ENCODE data around the gene UBE2O.

UBE2O gene

DNA sequence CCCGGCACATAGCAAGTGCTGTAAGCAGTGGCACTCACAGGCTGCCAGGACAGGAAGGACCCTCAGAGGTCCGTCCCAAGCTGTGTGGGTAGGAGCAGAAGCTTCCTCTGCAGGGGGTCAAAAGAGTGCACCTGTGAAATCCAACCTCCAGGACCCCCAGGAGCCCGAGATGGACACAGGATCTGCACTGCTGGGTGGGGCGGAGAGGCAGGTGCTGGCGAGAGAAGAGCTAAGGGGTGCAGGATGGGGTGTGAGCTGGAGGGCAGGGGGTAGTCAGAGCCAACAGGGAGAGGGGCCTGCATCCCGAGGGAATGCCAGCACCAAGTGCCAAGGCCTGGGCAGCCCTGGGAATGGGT, 13.8 kb upstream of the UBE2O start:
- no peak for DNase-seq (ENCODE audit: low read depth)

DNA sequence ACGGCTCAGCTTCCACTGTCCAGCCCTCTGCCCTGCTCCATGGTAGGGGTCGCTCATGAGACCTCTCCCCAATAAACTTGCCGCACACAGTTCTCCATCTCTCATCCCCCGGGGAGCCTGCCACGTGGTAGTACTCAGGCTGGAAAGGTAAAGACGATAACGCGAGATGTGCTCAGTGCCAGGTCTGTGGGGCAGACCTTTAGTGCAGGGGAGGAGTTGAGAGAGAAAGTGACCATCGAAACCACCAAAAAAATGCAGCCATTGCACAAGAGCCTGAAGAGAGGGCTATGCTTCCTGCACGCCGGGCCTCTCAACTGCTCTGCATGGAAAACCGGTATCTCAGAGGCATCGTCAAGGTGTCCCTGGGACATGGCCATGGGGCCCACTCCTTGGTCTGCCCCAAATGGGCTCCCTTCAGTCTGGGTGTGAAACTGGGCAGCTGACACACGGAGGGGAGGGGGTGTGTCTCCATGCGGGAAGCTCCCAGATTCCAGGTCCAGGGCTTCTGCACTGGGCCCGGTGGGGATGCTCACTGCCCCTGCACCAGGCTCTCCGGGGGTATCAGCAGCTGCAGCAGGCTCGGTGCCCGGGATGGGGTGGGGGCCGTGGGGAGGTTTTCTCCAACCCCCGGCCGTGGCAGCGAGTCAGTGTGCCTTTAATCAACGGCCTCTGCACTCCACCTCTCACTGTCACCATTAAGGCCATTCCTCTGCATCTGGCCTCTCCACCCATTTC, 9.8 kb upstream of the UBE2O start:
- no peak for DNase-seq (ENCODE audit: low read depth)

DNA sequence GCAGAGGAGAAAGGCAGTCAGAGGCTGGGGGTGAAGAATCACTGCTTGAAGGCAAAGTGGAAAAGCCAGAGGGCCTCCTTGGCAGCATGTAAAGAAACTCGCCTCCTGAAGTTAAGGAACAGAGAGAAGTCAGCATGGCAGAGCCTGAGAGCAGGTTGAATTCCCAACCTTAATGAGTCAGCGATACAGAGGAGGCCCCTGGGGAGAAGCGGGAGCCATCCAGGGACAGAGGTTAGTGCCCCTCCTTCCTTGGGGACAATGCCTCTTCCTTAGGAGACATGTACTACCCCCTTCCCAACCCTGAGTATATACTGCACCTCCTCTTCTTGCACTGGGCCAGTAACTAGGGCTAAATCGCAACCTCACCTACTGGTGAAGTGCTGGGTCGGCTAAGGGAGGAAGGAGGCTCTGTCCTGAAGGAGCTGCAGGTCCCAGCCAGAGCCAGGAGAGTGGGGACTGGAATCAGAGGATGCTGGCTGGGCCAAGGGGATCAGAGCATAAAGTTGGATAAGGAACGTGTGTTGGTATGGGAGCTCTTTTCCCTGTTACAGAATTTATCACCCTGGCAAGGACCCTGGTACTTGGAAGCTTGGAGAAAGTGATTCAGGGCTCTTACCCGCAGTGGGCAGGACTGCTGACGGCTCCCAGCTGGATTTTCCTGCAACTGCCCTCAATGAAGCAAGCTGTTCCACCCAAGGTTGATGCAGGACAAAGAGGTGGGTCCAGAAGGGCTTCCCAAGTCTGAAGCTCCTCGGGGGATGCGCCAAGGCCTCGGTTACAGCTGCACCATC, 9.0 kb upstream of the UBE2O start:
- DNase-seq (ENCODE audit: low read depth): no peak

DNA sequence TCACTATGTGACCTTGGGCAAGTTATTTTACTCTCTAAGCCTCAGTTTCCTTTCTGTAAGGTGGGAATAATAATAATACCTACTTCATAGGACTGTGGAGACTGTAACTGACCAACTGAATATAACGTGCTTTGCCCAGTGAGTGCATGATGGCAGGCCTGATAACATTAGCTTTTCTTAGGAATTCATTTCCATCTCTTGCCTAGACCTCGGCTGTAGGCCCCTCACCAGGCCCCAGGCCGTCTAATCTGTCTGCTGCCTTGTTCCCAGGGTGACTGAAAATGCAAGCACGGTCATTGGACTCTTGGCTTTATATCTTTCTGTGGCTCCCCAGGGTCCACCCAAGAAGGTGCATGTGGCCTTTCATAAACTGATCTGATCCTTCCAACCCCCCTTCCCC, 6.7 kb upstream of the UBE2O start:
- DNase-seq (ENCODE audit: low read depth): no peak

DNA sequence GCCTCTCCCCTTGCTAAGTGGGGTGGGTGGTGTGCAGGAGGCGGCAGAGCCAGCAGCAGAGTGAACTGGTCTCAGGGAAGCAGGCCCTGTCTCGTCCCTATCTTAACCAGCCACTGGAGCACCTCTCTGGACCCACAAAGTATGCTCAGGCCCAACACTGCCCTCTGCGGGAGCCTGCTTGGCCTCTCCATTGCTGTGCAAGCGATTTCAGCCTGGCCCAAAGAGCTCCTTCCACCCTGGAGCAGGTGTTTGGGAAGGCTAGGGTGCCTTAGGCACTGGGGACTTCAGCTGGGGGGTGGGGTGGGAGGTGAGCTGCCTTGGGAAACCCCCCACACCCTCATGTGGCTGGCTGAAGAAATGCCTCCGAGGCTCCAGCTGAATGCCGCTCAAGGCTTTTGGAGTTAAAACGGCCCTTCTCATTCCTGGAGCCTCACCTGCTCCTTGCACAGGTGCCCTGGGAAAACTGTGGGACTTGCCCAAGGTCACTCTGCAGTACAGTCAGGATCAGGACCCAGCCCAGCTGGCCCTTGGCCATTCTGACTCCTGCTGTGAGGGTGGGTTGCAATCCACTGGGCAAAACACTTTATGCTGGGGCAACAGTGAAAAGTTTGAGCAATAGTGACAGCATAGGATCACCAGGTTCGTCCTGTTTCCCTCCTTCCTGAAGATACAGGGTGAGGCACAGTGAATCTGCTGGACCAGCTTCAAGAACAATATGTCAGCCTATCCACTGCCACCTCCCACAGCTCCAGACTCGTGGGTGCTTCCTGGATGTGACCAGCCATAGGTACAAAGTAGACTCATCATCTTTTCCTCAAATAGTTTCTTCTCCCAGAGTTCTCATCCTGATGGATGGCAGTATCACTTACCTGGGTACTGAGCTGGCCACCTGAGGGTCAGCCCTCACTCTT, 5.9 kb upstream of the UBE2O start:
- DNase-seq (ENCODE audit: low read depth): no peak

DNA sequence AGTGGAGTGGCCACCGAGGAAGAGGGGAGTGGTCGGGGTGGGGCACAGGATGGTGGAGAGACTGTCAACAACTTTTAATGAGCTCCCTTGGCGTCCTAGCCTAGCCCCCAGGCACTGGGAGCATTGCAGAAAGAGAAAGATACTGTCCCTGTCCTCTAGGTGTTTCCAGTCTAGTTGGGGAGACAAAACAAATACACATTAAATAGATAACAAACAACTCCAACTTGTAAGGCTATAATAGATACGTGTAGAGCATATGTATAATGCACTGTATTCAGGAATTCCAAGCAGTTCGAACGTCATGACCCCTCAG, 435 bp upstream of the UBE2O start:
- DNase-seq (ENCODE audit: low read depth): no peak

DNA sequence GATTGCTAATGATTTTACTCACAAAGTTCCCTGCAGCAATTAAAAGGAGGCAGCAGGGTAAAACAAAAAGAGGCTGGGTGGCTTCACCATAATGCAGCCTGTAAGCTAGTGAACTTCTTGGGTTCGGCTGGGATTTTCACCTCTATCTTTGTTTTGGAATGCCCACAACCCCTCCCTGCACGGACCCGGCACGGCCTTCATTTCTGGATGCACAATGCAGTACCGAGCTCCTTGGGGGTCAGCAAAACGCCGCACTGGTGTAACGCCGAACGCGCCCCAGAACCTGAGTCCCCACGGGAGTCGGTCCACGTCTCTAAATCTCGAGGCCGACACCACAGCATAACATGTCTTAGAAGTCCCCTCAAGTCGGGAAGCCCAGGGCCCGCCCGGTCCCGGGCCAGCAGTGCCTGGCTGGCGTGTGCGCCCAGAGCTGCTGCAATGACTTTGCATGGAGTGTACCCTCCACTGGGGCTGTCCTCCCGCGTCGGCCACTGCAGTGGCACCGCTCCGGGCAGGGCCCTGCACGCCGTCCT, 759 bp downstream of the UBE2O start:
- DNase-seq (ENCODE audit: low read depth): no peak

DNA sequence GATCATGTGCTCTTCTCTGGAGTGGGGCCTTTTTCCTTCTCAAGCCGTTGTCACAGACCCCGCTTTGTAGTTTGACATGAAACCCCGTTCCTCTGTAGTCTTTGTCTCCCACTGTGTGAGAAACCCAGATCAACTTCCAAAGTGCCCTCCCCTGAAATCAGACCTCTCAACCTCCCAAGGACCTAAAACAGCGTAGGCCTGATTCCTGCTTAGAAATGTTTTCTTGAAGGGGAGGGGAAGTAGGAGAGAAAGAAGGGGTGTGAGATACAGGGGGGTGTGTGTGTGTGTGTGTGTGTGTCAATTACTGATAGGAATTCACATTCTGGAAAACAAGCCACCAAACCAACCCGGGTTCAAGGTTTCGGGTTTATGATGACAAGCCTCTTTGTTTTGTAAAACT, 1.4 kb downstream of the UBE2O start:
- DNase-seq (ENCODE audit: low read depth): no peak

DNA sequence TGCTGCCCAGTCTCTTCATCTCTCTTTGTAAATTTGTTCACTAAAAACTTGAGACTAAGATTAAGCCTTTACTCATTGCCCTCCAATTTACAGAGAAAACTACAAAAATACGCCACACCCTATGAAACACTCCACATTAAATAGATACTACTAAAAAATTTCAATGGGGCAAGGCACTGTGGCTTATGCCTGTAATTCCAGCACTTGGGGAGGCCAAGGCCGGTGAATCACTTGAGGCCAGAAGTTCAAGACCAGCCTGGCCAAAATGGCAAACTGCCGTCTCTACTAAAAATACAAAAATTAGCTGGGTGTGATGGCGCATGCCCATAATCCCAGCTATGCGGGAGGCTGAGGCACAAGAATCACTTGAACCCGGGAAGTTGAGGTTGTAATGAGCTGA, 3.8 kb downstream of the UBE2O start:
- no peak for DNase-seq (ENCODE audit: low read depth)

DNA sequence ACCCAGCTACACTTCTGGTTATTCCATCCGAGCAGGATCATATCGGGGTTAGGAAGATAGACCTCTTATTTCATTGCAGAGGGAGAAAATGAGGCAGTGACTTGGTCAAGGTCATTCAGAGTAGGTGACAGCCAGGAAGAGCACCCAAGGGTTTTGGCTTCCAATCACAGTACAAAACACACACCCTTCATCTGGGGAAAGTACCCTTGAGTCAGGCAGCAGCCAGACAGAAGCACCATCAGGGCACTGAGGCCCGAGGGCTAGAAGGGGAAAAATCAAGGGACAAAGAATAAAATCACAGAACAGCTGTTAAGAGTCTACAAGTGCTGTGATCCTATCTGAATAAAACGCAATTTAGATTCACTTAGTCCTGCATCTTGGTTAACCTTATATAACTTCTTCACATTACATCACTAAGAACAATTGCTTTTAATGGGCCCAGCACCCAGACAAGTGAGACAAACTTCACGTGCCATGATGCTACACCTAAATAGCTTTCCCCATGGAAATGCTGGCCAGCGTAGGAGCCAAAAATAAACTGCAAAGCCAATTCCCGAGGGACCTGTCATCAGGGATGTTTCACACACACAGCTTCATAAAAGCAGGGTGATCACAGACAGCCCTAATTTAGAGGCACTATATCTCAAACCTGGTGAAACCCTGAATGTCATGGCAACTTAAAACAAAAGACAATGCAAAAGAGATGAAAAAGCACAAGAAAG, 4.9 kb downstream of the UBE2O start:
- DNase-seq (ENCODE audit: low read depth): no peak

DNA sequence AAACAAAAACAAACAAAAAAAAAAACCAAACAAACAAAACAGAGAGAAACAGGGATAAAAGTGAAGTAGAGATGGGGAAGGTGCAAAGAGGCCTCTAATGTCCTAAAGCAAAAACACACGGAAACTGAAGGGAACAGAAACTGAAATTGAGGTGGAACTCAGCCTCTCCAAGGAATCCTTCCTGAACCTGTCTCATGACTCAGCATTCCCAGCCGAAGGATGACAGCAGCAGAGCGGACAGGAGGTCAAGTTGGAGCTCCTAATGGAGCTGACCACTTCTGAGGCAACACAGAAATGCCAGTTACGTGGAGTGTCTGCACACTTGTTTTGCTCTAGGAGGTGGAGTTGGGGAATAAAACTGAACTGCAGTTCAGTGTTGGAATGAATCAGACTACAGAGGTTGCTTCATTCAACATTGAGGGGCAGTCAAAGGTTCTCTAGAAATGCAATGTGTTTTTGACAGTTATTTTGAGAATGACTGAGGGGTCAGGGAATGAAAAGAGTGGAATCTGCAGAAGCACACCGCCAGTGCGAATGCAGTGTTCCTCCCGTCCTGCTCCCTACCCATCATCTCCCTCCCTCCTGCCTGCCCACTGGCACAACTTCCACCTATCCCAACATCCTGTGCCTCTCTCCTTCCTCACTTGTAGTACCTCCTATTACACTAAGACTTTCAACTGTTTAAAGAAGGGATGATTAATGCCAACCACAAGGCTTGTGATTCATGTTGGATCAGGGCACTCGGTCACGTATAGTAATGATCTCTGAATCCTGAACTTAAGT, 6.3 kb downstream of the UBE2O start:
- no peak for DNase-seq (ENCODE audit: low read depth)

DNA sequence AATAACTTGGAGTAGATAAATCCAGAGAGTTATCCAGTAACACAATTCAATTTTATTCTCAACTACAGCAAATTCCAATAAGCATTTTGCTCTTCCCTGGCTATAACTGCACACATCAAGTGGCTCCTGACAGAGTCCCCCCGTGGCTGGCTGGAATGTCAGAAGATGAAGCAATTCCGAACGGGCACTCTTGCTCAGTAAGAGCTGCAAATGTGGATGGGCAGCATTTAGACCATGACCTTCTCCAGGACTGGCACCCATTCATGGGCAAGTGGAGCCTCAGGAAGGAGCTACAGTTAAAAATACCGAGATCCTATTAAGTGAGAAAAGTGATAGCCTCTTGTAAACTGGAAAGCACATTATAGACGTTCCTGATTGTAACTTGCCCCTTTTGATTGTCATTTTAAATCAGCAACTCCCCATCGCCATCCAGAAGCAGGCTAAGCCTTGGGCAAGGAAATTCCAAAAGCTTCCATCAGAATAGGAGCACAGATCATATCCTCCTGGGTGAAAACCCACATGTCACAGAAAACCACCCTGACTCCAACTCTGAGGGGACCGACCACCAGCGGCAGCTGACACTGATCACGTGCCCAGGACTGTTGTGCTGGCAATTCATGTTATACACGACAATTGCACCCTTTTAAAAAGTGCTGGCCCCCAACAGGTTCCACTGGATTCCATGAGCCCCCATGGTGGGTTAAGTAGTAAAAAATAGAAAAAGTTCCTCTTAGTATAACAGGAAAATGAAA, 7.1 kb downstream of the UBE2O start:
- DNase-seq (ENCODE audit: low read depth): no peak

DNA sequence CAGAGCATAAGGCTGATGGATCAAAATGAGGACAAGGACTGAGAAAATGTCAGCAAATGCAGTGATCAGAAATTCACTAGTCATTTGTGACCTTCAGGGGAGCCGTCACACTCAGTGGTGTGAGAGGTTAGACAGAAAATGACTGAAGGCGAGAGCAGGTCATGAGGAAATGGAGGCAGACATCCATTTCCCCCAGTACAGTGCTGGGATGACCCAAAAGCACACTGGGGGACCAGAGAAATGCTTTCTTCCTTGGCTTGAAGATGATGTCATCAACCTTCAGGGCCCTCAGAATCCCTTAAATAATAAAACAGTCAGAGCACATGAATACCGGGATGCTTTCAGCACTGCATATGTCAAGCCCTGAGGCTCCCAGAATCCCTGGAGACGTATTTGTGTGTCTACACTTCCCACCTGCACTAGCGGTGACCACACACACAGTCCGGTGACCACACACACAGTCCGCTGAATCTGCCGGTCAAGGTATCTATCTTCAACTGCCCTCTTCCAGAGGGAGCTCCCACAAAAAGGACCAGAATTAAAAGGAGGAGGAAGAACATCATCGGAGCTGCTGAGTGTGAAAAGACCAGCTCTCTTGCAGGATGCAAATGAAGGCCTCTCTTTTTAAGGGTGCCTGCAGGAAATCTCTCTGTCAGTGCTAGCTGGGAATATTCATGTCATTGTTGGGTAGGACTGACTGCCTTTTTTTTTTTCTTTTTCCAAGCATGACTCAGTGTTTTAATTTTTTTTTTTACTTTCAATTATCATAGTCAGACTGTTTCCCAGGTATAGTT, 8.2 kb downstream of the UBE2O start:
- no peak for DNase-seq (ENCODE audit: low read depth)

DNA sequence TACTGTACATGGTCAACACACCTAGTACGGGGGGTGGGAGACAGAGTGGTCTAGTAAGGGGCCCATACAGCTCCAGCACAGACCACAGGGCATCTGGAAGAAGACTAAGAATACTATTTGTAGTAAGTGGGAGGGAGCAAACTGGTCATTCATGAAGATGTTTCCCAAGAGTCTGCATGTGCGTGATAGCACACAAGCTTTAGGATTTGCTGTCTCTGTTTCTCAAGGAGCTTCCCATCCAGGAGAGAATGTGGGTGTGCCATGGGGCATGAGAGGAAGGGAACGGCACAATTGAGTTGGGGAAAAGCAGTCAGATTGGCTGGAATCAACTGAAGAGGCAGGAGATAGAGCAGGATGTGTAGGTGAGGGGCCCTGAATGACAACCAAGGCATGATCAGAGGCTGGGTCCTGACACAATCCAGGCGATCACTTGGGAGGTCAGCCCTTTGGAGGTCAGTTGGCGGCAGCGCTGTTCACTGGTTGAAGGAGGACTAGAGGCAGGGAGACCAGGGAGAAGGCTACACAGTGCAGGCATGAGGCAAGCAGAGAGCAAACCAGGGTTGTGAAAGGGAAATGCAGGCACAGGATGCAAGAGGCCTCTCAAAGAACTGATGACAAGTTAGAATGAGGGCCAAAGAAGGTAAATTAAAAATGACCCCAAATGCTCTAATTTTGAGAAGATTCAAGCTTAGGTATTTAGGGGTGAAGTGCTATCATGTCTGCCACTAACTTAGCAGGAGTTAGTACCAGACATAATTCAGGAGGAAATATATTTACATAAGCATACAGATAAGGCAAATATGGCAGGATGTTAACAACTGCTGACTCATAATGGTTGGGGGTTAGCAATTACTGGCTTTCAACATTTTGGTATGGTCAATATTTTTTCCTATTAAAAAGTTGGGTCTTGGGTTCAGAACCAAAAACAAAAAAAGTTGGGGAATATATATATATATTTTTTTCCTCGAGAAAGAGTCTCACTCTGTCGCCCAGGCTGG, 10.3 kb downstream of the UBE2O start:
- no peak for DNase-seq (ENCODE audit: low read depth)

DNA sequence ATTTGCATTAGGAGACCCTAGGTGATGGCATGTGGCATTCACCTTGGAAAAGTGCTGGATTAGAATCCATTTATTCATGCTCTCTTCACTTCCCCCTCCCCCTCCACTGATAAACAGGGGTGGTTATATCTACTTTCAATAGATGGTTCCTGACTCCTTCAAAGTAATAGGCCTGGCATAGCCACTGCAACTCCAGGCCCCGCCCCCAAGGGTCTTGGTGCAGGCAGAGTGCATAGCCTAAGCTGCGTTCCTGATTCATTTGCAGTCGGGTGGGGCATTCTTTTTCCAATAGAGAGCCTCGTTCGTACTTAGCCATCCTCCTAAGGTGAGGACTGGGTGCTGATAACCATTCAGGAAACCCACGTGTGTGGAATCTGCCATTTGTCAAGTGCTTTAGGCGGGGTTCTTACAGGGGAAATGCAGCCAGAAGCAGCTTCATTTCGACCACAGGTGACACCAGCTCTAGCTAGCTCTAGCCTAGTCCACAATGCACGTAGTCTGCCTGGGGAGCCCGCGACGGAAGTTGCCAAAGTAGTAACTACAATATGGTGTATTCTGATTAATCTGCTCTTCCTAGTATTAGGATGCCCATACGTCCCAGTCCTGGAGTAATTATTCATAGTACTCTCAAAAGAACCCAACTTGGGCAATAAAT, 11.1 kb downstream of the UBE2O start:
- DNase-seq (ENCODE audit: low read depth): no peak

DNA sequence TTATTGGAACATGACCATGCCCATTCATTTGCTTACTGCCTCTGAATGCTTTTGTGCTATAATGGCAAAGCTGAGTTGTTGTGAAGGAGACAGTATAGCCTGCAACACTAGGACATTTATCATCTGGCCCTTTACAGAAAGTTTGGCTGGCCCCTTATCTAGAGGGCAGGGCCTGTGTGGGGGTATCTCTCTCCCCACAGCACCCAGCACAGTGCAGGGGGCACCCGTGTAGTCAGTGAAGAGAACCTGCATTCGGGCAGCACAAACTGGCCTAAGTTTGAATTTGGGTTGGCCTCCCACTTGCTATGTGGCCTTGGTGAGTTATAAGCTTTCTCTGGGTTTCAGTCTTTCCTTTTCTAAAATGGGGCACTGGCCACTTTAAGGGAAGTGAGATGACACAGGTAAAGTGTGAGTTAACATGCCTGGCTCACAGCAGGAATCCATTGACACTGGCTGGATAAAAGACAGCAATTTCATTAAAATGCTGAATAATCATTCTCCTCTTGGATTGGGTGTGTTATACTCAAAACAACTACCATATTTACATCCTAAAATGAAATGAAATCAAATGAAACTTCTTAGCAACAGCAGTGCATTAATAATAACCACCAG, 12.1 kb downstream of the UBE2O start:
- DNase-seq (ENCODE audit: low read depth): no peak

DNA sequence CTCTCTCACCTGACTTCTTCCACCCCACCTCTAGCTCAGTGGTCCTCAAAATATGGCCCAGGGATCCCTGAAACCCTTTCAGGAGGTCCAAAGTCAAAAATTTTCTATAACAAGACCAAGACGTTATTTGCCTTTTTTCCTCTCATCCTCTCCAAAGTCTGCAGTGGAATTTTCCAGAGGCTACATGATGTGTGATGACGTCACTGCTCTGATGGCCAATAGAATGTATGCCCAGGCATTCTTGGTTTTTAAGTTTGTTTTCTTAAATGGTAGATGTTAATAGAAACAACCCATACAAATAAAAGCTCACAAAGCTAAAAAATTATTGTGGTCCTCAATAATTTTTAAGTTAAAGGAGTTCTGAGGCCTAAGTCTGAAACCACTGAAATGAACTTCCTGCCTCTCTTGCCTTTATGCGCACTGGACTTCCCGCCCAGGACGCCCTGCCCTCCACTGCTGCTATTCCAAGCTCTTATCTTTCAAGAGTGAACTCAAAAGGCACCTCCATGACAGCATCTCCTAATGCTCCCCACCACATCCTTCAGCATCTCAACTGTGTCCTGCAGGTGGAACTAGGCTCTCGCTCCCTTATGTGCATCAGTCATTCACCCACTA, 13.5 kb downstream of the UBE2O start:
- no peak for DNase-seq (ENCODE audit: low read depth)

Measured in activated gamma-delta T cell treated with anti-CD3 and anti-CD28 coated beads, Interleukin-2, amount 50 U/mL, for 16 hours (primary cell).